GM23338 (cell line): Measurements from ENCODE around the gene LRRC73. TPM values are rescaled to one million over a fixed set of nuclear protein-coding genes. Genes with fewer than 3 reads are reported as not detected.

Experiments used
- ATAC-seq: fragments of 200-7000 bp; cut with Tn5 transposase; 3 replicates; pipeline ENCODE4 v1.9.1; 2020
- DNase-seq: peaks from one replicate; pipeline ENCODE4 v3.0.0-alpha.2; 2015; ENCODE audit warnings: low spot score
- H2AFZ ChIP-seq: fragments of 200-600 bp; sonication (generic); 2 replicates; pipeline ENCODE4 v1.8.0; 2016; ENCODE audit warnings: antibody characterized with exemption, mild to moderate bottlenecking, moderate library complexity
- H3F3A ChIP-seq: fragments of 200-600 bp; sonication (generic); replicated peaks from 2 replicates; pipeline ENCODE4 v1.8.0; 2017; ENCODE audit warnings: antibody characterized with exemption, mixed run types, low read depth
- H3K27ac ChIP-seq: fragments of 200-600 bp; sonication (generic); 2 replicates; pipeline ENCODE4 v1.6.1; 2016; ENCODE audit warnings: low read depth
- H3K27me3 ChIP-seq: fragments of 200-600 bp; sonication (generic); 2 replicates; pipeline ENCODE4 v1.8.0; 2016; ENCODE audit warnings: mild to moderate bottlenecking, mixed run types, moderate library complexity; ENCODE audit not compliant: insufficient read depth
- H3K36me3 ChIP-seq: fragments of 200-600 bp; sonication (generic); 2 replicates; pipeline ENCODE4 v1.8.0; 2016; ENCODE audit warnings: mild to moderate bottlenecking; ENCODE audit not compliant: insufficient read depth
- H3K4me1 ChIP-seq: fragments of 200-600 bp; sonication (generic); 2 replicates; pipeline ENCODE4 v1.8.0; 2016; ENCODE audit warnings: mild to moderate bottlenecking, moderate library complexity; ENCODE audit not compliant: insufficient read depth
- H3K4me2 ChIP-seq: fragments of 200-600 bp; sonication (generic); 2 replicates; pipeline ENCODE4 v1.7.1; 2017; ENCODE audit warnings: mixed run types
- H3K4me3 ChIP-seq: fragments of 200-600 bp; sonication (generic); 2 replicates; pipeline ENCODE4 v1.6.1; 2016; ENCODE audit warnings: mixed run types
- H3K79me2 ChIP-seq: fragments of 200-600 bp; sonication (generic); replicated peaks from 2 replicates; pipeline ENCODE4 v1.8.0; 2017; ENCODE audit warnings: mild to moderate bottlenecking; ENCODE audit not compliant: insufficient read depth
- H3K9me2 ChIP-seq: fragments of 200-600 bp; sonication (generic); 2 replicates; pipeline ENCODE4 v1.8.0; 2017; ENCODE audit not compliant: insufficient read depth
- H4K20me1 ChIP-seq: fragments of 200-600 bp; sonication (generic); replicated peaks from 2 replicates; pipeline ENCODE4 v1.8.0; 2017; ENCODE audit warnings: mild to moderate bottlenecking; ENCODE audit not compliant: insufficient read depth
- H3K27ac Mint-ChIP-seq: 2 replicates; pipeline ENCODE4 v1.8.0; 2020; ENCODE audit warnings: inconsistent platforms, mild to moderate bottlenecking, moderate library complexity, mixed read lengths
- H3K27me3 Mint-ChIP-seq: 3 replicates; pipeline ENCODE4 v1.8.0; 2022; ENCODE audit warnings: low read depth, mild to moderate bottlenecking, moderate library complexity, mixed read lengths, inconsistent platforms; ENCODE audit not compliant: insufficient read depth, poor library complexity
- H3K36me3 Mint-ChIP-seq: 3 replicates; pipeline ENCODE4 v1.8.0; 2021; ENCODE audit warnings: low read depth, mild to moderate bottlenecking, inconsistent platforms, moderate library complexity, mixed read lengths
- H3K4me1 Mint-ChIP-seq: 3 replicates; pipeline ENCODE4 v1.8.0; 2020; ENCODE audit warnings: mild to moderate bottlenecking, inconsistent platforms, mixed read lengths
- H3K4me3 Mint-ChIP-seq: 3 replicates; pipeline ENCODE4 v1.8.0; 2021; ENCODE audit warnings: moderate library complexity, mild to moderate bottlenecking, inconsistent platforms, mixed read lengths
- H3K9me3 Mint-ChIP-seq: 3 replicates; pipeline ENCODE4 v1.8.0; 2020; ENCODE audit warnings: moderate library complexity, mild to moderate bottlenecking, inconsistent platforms, mixed read lengths
- CREB1 ChIP-seq: fragments of 250-450 bp; sonication (Bioruptor Pico); IDR thresholded peaks from 2 replicates; pipeline ENCODE4 v1.5.0; 2020; ENCODE audit warnings: low read depth, mild to moderate bottlenecking, moderate library complexity
- EZH2 ChIP-seq: fragments of 200-600 bp; sonication (generic); IDR thresholded peaks from one replicate; pipeline ENCODE4 v1.8.0; 2017; ENCODE audit warnings: antibody characterized with exemption, mild to moderate bottlenecking, low read depth; ENCODE audit not compliant: unreplicated experiment
- JUNB ChIP-seq: IDR thresholded peaks from one replicate; pipeline ENCODE4 v1.6.1; 2016; ENCODE audit warnings: antibody characterized with exemption; ENCODE audit not compliant: unreplicated experiment
- NANOG ChIP-seq: IDR thresholded peaks from 2 replicates; pipeline ENCODE4 v1.6.1; 2016; ENCODE audit warnings: antibody characterized with exemption, borderline replicate concordance
- POLR2AphosphoS5 ChIP-seq: IDR thresholded peaks from 2 replicates; pipeline ENCODE4 v1.6.1; 2016; ENCODE audit warnings: antibody characterized with exemption, low read depth
- STAT1 ChIP-seq: IDR thresholded peaks from one replicate; pipeline ENCODE4 v1.6.1; 2016; ENCODE audit warnings: antibody characterized with exemption; ENCODE audit not compliant: unreplicated experiment
- ZNF114 ChIP-seq: fragments of 250-450 bp; sonication (Bioruptor Pico); IDR thresholded peaks from 2 replicates; pipeline ENCODE4 v1.5.0; 2020; ENCODE audit warnings: mild to moderate bottlenecking, moderate library complexity
- ZNF331 ChIP-seq: fragments of 250-450 bp; sonication (Bioruptor Pico); IDR thresholded peaks from 2 replicates; pipeline ENCODE4 v1.5.0; 2020; ENCODE audit warnings: low read depth, mild to moderate bottlenecking, moderate library complexity
- long read RNA-seq: library from polyadenylated mRNA; unstranded; transcript quantifications from one replicate; pipeline ENCODE4 v2.0.0, GENCODE V29; 2020; ENCODE audit not compliant: unreplicated experiment
- polyA plus RNA-seq: library from polyadenylated mRNA; unstranded; fragments of >200 nt; fragmentation: Nextera tagmentation; extraction: Ambion mirVana; gene quantifications from 2 replicates; pipeline ENCODE4 v1.2.1, GENCODE V29; 2016
- total RNA-seq: library from RNA; depleted of rRNA; stranded (reverse); fragments of >200 nt; shearing (Covaris generic); gene quantifications from 2 replicates; pipeline ENCODE4 v1.2.3, GENCODE V29; 2014; rRNA removed
- TF ChIP-seq, protein P1 (sequence below): IDR thresholded peaks from one replicate; pipeline ENCODE4 v1.6.1; 2018; ENCODE audit warnings: antibody characterized with exemption; ENCODE audit not compliant: unreplicated experiment
- TF ChIP-seq, protein P2 (sequence below), 2 experiments: fragments of 200-600 bp in 1 of 2; sonication (generic) in 1 of 2; conservative IDR thresholded peaks; 2 replicates each; pipeline versions ENCODE4 v1.5.1 to v1.6.1; 2016 to 2017; ENCODE audit warnings: antibody characterized with exemption in 2 of 2, low read depth in 2 of 2, mild to moderate bottlenecking in 2 of 2, moderate library complexity in 1 of 2
- TF ChIP-seq, protein P3 (sequence below): IDR thresholded peaks from 2 replicates; pipeline ENCODE4 v1.6.1; 2016; ENCODE audit warnings: antibody characterized with exemption

LRRC73 gene, protein sequence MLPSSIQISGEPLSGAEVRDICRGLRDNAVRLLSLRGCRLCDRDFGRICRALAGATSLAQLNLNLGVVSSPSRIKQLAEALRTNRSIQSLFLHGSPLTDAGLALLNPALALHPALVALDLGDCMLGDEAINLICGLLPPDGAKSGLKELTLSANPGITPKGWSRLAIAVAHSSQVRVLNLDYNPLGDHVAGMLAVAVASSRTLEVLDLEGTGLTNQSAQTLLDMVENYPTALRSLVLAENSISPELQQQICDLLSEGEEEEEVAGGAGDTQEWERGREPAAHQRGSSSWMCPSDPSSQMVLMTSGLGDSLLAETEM
- 0.08 and 0.59 TPM in 2 replicates for total RNA-seq
- polyA plus RNA-seq: 0.26 TPM in 1 of 2 replicates, not detected in the other
- long read RNA-seq, partial matches to known transcripts: 1 of 1 reads
- long read RNA-seq, other reads (novel, unspliced or antisense): 0 of 1 reads

DNA sequence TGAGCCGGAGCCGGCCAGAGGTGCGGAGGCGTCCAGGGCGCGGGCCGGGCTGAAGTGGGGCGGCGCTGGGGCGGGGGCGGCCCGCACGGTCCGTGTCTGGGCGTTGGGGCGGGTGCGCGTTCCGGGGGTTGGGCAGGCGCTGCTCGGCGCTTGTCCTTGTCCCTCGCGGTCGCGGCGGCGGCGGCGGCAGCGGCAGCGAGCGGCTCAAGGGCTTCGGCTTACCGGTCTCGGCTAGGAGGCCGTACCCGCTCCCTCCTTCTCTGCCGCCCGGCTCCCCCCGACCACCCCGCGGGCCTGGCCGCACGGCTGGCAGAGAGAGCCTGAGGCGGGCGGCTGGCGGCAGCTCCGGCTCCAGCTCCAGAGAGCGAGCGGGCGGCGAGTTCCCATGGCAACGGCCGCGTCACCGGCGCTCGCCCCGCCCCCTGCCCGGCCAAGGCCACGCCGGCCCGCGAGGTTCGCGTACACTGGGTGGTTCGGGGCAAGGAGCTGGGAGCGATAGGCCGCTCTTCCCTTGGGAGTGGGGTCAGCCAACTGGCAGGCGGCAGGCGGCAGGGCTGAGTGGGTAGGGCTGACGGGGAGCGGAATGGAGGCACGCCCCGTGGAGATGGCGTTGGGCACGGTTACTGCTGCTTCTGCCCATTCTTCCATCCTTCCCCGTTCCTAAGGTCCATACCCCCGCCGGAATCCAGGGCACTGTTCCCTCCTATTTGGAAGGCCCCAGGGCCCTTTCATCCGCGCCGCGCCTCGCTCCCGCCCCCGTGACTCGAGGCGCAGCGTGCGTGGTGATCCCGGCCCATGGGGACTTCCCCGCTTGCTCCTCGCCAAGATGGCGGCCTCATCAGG, at the start of gene LRRC73:
TSS of gene LRRC73 (minus strand) at position 363 of the 843 bp plus-strand sequence. CDS start 561 bp downstream, outside the sequence.
- Mint-ChIP-seq H3K4me1 (peaks cover 36% of the 10 kb centered on the region), H3K4me3 (peak within 1 kb of the TSS; percentile 79), H3K9me3 (peaks cover 3% of the 10 kb centered on the region; the same call in 2 of the 3 replicates), H3K27ac (0 out of 2 replicates have a peak within 1 kb of the TSS, but pooled peaks have one; percentile 62), H3K27me3 (peaks cover 39% of the 10 kb centered on the region), H3K36me3 (peaks cover 40% of the 10 kb centered on the region)
- Histone ChIP-seq H3K4me1 (peaks cover 12% of the 10 kb centered on the region; the same call in 1 of the 2 replicates), H3K27ac (peak within 1 kb of the TSS; percentile 55; the same call in 1 of the 2 replicates), H3K4me3 (peak within 1 kb of the TSS; percentile 81), H3F3A (peaks cover 22% of the 10 kb centered on the region), H3K36me3 (peaks cover 22% of the 10 kb centered on the region), H3K4me2 (peak within 1 kb of the TSS; percentile 95), H3K79me2 (peaks cover 10% of the 10 kb centered on the region), H3K27me3 (peaks cover 26% of the 10 kb centered on the region), H3K9me2 (no peaks in the 10 kb centered on the region), H4K20me1 (peaks cover 3% of the 10 kb centered on the region), H2AFZ (peak within 1 kb of the TSS; percentile 76)
- ATAC-seq: peak; percentile 67
- TF ChIP-seq JUNB: no peak
- TF ChIP-seq, protein P1, sequence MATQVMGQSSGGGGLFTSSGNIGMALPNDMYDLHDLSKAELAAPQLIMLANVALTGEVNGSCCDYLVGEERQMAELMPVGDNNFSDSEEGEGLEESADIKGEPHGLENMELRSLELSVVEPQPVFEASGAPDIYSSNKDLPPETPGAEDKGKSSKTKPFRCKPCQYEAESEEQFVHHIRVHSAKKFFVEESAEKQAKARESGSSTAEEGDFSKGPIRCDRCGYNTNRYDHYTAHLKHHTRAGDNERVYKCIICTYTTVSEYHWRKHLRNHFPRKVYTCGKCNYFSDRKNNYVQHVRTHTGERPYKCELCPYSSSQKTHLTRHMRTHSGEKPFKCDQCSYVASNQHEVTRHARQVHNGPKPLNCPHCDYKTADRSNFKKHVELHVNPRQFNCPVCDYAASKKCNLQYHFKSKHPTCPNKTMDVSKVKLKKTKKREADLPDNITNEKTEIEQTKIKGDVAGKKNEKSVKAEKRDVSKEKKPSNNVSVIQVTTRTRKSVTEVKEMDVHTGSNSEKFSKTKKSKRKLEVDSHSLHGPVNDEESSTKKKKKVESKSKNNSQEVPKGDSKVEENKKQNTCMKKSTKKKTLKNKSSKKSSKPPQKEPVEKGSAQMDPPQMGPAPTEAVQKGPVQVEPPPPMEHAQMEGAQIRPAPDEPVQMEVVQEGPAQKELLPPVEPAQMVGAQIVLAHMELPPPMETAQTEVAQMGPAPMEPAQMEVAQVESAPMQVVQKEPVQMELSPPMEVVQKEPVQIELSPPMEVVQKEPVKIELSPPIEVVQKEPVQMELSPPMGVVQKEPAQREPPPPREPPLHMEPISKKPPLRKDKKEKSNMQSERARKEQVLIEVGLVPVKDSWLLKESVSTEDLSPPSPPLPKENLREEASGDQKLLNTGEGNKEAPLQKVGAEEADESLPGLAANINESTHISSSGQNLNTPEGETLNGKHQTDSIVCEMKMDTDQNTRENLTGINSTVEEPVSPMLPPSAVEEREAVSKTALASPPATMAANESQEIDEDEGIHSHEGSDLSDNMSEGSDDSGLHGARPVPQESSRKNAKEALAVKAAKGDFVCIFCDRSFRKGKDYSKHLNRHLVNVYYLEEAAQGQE: no peak
- TF ChIP-seq STAT1: no peak
- TF ChIP-seq CREB1 (CRISPR knock-in tag): peak; percentile 88
- TF ChIP-seq, protein P2, sequence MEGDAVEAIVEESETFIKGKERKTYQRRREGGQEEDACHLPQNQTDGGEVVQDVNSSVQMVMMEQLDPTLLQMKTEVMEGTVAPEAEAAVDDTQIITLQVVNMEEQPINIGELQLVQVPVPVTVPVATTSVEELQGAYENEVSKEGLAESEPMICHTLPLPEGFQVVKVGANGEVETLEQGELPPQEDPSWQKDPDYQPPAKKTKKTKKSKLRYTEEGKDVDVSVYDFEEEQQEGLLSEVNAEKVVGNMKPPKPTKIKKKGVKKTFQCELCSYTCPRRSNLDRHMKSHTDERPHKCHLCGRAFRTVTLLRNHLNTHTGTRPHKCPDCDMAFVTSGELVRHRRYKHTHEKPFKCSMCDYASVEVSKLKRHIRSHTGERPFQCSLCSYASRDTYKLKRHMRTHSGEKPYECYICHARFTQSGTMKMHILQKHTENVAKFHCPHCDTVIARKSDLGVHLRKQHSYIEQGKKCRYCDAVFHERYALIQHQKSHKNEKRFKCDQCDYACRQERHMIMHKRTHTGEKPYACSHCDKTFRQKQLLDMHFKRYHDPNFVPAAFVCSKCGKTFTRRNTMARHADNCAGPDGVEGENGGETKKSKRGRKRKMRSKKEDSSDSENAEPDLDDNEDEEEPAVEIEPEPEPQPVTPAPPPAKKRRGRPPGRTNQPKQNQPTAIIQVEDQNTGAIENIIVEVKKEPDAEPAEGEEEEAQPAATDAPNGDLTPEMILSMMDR (conservative IDR thresholded peaks at IDR 0.05; ENCODE audit: low read depth in 2 of 2): no peak
- peak; percentile 82 for DNase-seq

DNA sequence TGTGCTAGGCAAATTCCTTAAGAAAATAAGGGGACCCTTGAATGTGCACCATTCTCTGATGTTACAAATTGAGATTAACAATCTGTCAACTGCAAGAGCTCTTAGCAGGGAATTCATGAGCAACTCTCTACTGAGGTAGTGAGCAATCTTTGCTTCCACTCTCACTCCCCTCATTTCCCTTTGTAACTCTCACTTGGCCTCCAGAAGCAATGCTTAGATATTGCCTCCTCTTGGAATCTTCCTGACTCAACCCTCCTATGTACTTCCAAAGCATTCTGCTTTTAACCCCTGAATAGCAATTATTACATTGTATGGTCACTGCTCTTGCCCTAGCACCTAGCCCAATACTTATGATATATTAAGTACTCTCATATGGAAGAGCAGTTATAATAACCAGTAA, 49.2 kb upstream of the LRRC73 start:
- Mint-ChIP-seq H3K36me3 (peaks cover 94% of the 10 kb centered on the region), H3K4me3 (no peak overlapping the region), H3K4me1 (no peaks in the 10 kb centered on the region), H3K27ac (no peak overlapping the region), H3K27me3 (no peaks in the 10 kb centered on the region), H3K9me3 (no peaks in the 10 kb centered on the region)
- no peak for DNase-seq
- H3K4me2 ChIP-seq: no peak overlapping the region
- no peaks in the 10 kb centered on the region for H3F3A ChIP-seq
- no peaks in the 10 kb centered on the region for H3K4me1 ChIP-seq
- H3K27ac ChIP-seq: no peak overlapping the region
- peaks cover 97% of the 10 kb centered on the region for H3K36me3 ChIP-seq
- H3K27me3 ChIP-seq: no peaks in the 10 kb centered on the region
- H2AFZ ChIP-seq: no peak overlapping the region
- no peak for ATAC-seq
- no peaks in the 10 kb centered on the region for H3K9me2 ChIP-seq
- no peaks in the 10 kb centered on the region for H3K79me2 ChIP-seq
- H3K4me3 ChIP-seq: no peak overlapping the region
- H4K20me1 ChIP-seq: peaks cover 10% of the 10 kb centered on the region
- TF ChIP-seq EZH2 (no peak), POLR2AphosphoS5 (no peak), ZNF114 (CRISPR knock-in tag) (no peak), NANOG (no peak), ZNF331 (CRISPR knock-in tag) (no peak), CREB1 (CRISPR knock-in tag) (no peak)
- TF ChIP-seq, protein P3, sequence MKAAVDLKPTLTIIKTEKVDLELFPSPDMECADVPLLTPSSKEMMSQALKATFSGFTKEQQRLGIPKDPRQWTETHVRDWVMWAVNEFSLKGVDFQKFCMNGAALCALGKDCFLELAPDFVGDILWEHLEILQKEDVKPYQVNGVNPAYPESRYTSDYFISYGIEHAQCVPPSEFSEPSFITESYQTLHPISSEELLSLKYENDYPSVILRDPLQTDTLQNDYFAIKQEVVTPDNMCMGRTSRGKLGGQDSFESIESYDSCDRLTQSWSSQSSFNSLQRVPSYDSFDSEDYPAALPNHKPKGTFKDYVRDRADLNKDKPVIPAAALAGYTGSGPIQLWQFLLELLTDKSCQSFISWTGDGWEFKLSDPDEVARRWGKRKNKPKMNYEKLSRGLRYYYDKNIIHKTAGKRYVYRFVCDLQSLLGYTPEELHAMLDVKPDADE: no peak
- TF ChIP-seq, protein P1: no peak
